HG03066 (cell line): ENCODE measurements around the gene EIF4E1B.

Source experiments
- ATAC-seq: cut with Tn5 transposase; IDR thresholded peaks from one replicate; pipeline ENCODE4 v1.9.1; 2021; ENCODE audit warnings: low read depth; ENCODE audit not compliant: unreplicated experiment

EIF4E1B gene

DNA sequence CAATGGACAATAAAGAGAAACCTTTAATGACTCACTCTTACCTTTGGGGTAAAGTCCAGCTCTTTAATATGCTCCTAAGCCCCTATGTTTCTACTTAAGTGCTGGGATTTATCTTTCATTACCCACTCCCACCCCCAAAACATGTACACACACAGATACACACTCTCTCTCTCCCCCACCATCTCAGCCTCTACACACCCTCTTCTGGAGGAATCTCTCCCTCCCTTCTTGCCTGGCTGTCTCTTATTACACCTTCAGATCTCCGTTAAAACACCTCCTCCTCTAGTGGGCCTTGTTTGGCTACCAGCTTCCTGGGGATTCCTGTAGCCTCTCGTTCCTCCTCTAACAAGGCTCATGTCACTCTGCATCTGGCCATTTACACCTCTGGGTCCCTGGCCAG, 27.4 kb upstream of the EIF4E1B start:
- no peak for ATAC-seq

DNA sequence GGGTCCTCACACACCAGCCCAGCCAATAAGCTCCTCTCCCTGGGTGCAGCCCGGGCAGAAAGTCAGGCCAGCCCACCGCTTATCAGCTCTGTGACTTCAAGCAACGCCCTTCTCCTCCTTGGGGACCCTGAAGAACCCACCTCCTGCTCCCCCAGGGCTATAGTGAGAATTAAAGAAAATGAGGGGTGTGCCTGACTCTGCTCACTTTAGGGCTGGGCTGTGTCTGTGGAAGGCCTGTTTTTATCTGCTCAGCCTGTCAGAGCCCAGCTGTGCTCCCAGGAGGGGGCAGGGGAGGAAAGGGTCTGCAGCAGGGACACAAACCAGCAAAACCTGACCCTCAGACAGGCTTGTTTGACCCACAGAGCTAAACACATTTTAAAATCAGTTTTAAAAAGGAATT, 24.4 kb upstream of the EIF4E1B start:
- ATAC-seq = no peak

DNA sequence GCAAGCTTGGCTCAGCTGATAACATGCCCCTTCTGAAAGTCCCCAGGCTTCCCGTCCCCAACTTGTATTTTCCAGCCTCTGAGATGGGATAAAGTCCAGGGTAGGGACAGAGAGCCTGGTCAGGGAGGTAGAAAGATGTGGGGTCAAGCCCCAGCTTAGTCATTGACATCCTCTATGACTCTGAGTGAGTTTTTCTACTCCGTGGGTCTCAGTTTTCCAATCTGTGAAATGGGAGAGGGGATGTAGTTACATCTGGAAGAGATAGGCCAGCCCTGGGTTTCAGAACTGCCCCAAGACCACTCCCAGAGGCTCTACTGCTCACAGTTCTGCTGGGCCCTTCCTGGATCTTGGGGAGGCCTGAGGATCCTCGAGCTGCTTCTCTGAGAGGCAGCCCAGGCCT, 23.6 kb upstream of the EIF4E1B start:
- no peak for ATAC-seq

DNA sequence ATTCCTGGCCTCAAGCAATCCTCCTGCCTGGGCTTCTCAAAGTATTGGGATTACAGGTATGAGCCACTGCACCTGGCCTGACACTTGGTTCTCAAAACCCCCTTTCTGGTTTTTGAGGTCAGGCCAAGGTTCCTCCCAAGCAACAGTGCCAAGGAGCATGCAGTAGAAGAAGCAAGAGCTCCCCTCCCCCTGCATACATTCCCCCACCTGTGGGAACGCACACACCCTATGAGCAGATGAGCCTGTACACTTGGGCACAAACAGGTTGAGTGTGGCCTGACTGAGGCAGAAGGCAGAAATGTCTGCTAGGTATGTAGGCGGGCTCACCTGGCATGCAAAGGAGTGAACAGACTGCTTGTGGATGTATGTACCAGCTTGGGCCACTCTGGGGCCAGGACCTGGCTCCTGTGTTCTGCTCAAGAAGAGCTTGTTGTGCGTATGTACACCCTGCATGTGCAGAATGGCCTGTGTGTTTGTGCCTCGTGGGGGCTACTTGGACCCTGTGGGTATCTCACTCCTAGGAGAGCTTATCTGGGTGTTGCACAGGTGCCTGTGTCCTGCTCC, 22.3 kb upstream of the EIF4E1B start:
- ATAC-seq = no peak

DNA sequence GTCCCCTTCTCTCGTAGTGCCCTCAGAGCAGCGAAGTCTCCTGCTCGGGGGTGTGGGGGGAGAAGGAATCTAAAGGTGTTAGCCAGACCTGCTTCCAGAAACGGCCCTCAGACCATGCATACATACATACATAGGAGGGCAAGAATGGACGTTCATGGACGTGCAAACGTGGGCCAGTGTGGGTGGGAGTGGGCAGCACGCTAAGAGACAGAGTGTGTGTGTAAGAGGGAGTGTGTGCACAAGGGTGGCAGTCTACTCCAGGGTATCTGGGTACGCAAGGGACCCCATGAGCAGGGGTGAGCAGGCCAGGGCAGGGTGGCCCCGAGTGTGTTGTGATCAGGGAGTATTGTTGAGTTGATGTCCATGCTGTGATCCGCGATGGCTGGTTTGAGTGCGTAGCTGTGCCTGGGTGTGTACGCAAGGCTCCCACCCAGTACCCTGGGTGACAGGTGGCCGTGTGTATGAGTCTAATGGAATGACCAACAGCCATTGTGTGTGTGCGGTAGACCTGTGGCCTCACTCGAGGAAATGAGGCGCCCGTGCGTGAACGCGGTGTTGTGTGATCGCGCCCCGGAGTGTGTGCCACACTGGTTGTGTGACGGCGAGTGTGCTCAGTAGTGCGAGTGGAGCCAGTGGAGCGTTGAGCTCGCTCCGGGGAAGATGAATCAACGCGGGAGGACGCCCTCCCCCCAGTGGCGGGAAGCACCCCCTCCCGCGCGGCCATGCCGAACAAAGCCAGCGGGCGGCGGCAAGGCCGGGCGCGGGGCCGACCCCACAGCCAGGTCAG, 21.3 kb upstream of the EIF4E1B start:
- peak; percentile 10 for ATAC-seq

DNA sequence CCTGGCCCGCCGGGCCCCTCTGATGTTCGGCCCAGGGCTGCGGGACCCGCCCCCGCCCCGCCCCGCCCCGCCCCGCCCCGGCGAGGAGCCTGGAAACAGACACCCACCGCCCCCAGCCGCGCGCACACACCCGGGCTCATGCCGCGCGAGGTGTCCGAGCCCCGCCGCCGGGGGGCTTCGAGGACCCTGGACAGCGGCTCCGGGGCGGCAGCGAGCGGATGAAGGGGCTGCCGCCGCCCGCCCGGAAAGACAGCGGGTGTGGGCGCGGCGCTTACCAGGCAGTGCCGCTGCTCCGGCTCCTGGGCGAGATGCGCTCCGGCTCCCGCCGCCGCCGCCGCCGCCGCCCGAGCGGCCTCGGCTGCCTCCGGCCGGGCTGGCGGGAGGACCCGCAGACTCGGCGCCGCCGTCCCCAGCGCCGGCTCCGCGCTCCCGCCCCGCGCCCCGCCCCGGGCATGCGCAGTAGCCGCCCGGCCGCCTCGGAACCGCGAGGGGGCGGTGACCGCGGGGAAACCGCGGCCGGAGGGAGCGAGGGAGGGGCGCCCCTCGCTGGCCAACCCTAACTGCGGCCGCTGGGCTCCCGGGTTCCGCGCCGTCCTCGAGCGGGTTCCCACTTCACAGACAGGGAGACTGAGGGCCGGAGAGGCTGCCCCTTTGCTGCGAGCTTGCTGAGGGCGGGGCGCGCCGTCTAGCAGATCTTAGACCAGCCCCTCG, 20.6 kb upstream of the EIF4E1B start, which contains the start of gene GPRIN1:
Gene GPRIN1 (minus strand): TSS at position 433 of the 711 bp plus-strand sequence. CDS start 10,322 bp downstream, outside the sequence.
- peak; percentile 67 for ATAC-seq

DNA sequence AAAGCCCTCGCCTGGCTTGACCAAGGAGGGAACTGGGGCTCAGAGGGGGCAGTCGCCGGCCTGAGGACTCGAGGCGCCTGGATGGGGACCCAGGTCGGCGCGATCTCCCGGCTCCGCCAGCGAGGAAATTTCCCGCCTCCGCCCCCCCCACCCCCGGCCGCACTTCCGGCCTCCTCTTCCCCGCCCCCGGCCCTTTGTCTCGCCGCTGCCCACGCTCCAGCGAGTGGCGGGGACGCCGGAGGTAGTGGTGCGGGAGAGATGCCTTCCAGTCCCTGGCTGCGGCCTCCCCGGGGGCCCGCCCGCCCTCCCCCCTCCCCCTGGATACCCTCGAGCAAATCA, 20.1 kb upstream of the EIF4E1B start:
- peak; percentile 17 for ATAC-seq

DNA sequence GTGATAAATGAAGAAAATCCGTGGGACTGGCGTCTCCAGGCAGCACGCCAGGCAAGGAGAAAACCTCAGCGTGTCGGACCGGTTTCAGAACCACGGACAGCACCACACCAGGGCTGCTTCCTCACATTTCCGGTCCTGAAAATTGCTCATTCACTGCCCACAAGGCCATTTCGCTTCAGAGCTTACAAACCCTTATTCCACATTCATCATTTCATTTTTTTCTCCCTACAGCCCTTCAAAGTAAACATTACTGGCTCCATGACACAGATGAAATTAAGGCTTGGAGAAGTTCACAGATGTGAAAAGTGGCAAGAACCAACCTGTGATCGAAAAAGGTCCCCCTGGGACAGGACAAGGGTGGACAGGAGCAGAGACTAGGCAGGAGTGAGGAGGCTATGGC, 19.0 kb upstream of the EIF4E1B start:
- no peak for ATAC-seq

DNA sequence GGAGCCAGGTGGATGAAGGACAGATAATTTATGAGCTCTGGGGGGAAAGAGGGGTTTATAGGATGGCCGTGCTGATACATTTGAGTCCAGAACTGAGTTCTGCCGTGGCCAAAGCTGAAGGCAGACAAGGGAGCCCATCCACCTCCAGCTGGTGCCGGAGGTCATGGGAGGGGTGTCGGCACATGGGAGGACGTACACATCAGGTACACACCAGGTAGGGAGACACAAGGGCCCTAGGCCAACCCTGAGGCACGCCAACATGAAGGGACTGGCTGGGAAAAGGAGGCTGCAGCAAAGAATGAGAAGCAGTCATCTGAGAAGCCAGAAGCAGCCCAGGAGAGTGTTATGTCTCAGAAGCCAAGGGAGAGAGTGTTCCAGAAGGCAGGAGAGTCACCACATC, 18.5 kb upstream of the EIF4E1B start:
- ATAC-seq = no peak

DNA sequence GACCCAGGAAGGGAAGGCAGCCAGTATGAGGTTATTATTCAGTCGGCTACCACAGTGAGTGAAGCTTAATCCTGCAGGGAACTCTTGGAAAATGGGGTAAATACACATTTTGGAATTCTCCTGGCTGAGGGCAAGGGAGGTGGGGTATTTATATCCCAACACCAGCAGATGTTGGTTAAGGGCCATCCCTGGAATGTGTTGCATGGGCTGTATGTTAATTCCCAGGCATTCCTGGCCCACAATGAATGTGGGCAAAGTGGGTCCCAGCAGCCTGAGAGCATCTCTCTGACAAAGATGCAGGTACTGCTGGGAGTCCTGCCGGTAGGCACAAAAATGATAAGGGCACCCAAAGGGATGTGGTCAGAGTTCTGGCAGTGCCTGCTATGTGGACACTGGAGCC, 17.6 kb upstream of the EIF4E1B start:
- ATAC-seq = no peak

DNA sequence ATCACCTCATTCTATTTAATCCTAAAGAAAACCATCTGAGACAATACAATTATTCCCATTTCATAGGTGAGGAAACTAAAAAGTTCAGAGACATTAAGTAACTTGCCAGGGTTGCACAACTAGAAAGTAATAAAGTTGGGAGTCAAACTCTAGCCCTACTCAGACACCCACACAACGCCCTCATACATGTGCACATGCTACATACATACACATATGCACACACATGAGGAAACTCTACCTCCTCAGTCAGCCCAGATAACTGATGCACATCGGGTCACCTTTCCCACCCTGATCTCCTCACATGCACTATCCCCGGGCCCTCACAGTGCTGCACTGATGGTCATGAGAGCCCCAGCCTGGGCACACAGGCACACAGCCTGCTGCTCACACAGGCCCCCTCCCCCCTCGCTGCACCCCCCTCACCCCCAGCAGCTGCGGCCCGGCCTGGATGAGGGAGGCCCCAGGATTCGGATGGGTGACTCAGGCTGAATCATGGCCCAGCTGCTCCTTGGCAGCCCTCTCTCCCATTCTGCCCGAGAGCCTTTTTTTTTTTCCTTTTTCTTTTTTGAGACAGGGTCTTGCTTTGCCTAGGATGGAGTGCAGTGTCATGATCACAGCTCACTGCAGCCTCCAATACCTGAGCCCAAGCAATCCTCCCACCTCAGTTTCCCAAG, 15.5 kb upstream of the EIF4E1B start:
- ATAC-seq = no peak

DNA sequence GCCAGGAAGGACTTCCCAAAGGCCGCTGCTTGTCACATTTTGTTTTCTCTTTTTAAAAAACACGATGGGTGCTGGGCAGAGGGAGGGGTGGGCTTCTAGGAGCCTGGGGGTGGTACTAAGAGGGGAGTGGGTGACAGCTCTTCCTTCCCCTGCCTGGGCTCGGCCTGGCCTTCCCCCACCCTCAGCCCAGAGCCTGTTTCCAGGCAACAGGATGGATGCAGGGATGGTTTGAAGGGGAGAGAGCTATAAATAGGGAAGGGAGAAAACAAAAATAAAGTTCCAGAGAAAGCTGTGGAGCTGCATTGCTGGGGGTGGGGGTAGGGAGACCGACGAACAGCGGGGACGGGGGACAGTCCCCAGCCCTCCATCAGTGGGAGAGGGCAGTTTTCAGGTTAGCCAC, 14.0 kb upstream of the EIF4E1B start:
- ATAC-seq = no peak

DNA sequence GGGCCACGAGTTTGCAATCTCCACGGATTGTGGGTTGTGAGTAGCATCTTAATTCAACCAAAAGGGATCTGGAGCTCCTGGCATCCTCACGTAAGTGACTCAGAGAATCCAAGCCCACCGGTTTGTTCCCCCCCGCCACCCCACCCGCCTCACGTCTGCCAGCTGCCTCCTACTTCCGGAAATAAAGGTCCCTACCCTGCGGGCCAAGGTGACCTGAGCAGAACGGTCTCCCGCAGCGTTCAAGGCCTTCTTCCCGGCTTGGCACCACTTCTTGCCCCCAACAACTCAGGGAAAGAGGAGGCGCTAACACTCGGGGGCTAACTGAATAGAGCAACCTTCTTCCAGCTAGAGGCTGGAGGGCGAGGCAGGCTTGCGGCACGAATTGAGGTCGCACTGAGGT, 11.7 kb upstream of the EIF4E1B start:
- no peak for ATAC-seq

DNA sequence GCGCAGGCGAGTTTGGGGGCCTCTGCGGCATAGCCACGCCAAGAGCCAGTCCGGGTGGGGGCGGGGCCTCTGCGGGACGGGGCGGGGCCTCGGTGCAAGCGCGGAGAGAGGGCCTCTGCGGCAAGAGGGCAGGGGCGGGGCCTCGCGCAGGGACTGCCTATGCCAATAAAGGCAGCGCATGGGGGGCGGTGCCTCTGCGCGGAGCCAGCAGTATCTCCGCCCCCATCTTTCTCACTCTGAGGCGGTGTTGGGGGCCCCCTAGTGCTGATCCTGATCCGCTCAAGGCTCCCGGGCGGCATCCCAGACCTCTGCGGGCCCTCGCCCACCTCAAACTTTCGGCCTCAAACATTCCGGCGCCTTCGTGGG, 11.3 kb upstream of the EIF4E1B start:
- peak; percentile 64 for ATAC-seq

DNA sequence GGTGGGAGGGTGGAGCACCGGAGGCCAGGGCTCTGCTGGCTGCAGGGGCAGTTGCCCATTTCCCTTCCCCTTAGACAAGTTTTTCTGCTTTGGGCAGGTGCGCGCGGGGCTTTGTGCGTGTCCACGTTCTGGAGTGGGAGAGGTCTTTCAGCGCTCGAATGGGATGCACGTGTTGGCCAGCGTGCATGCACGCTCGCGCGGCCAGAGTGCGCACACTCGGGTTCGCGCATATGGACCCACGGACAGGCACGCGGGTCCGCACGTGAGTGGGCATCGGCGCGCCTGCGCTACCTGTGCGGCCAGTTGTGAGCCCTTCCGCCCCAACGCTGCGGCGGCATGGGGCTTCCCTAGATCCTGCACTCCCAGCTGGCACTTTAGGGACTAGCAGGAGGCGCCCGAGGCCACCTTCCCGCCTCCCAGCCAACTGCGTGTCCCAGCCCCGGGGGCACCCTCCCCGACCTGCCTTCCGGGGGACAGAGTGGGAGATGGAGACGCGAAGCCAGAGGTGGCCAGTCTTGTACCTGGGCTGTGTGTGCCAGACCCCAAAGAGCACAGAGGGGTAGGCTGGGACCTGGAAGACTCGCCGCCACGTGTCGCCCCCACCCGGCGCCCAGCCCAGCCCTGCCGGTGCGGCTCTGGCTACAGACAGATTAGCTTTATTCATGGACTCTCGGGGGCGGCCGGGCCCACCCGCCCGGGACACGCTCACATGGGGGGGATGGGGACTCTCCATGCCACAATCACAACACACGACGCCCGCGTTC, 10.7 kb upstream of the EIF4E1B start:
- ATAC-seq = no peak

DNA sequence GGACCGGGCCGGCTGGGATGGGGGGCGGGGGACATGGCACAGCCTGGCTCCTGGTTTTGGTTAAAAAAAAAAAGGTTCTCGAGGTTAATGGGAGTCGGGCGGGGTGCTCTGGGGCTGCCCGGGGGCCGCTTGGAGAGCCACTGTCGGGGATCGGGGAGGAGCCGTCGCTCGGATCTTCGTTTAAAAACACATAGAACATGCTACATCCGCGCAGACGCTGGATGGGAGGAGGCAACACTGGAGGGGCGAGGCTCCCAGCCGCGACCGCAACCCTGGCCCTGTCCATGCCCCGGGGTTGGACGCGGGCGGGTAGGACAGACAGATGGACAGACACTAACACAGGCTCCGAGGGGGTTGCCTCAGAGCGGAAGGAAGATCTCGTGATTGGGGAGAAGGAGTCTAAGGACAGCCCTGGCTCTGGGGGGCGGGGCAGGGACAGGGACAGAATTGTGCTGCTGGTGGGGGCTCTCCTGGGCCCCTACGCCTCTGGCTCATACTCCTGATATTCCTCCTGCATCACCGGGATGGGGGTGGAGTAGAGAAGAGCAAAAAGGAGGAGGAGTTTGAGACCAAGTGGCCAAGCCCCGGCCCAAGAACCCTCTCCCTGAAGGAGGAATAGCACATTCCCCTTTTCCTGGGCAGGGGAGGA, 10.0 kb upstream of the EIF4E1B start:
- ATAC-seq = no peak

DNA sequence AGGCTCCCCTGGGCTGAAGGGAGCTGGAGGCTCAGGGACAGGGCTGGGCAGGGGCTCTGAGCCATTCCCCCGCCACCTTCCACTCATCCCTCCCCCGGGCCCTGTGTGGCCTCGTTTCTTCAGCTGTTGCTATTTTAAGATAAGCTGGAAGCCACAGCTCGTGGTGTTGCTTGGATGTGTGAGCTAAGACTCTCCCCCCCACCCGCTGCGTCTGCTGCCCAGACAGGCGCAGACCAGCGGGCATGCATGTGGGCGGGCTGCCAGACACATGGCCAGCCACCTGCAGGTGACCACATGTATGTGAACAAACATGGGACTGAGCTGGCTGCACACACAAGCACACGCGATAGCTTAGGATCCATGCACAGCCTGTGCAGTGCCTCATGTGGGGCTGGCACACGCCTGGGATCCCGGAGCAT, 8.8 kb upstream of the EIF4E1B start:
- no peak for ATAC-seq

DNA sequence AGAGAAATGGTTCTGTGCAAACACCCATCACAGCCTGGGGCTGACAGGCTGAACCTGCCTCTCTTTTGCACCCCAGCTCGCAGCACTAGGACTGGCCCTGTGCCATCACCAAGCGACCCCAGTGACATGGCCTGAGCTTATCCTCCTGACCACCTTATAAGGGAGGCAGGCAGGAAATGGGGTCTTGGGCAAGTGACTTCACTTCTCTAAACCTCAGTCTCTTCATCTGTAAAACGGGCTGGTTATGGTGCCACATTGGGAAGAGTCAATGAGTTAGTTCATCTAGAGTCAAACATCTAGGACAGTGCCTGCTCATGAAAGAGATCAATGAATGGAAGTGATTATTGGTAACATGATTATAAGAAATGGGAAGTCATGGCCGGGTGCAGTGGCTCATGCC, 6.3 kb upstream of the EIF4E1B start:
- no peak for ATAC-seq

DNA sequence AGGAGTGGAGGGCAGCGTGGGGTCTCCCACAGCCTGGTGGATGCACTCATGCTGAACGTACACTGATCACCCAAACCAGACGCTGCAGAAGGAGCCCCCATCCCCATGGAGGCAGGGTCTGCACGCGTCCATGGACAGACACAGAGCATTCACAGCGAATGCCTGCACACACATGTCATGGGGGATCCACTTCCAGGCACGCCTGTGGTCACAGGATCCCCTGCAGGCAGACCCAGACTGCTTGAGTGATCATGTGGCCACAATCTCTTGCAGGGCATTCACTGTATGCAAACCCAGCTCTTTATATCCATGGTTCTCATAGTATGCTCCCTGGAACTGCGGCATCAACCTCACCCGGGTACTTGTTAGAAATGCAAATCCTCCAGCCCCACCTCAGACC, 5.5 kb upstream of the EIF4E1B start:
- ATAC-seq = no peak

DNA sequence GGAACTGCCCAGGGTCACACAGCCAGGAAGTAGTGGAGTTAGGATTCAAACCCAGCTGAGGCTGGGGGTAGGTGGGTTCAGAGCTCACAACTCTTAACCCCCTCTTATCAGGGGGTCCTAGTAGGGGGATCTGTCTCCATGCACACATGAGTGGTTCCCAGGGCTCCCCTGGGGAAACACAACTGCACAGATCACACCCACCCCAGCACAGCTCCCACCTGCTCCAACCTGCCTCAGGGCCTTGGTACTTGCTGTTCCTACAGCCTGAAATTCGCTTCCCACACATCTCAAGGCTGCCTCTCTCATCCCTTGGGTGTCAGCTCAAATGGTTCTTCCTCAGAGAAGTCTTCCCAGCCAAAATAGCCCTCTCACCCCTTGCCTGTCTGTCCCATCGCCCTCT, 5.0 kb upstream of the EIF4E1B start:
- ATAC-seq = no peak
